Common myeloid progenitor, CD34-positive (primary cell): ENCODE measurements around the gene PIM3.

Source experiments
- CTCF ChIA-PET: fragments of 350-600 bp; sonication (Branson Sonifier 250); formaldehyde crosslinking; loops from one replicate; lab custom pipeline; 2021; ENCODE audit warnings: antibody characterized with exemption; lab: Charles Lee
- POLR2A ChIA-PET: fragments of 350-600 bp; sonication (Branson Sonifier 250); formaldehyde crosslinking; loops from one replicate; lab custom pipeline; 2021; ENCODE audit warnings: antibody characterized with exemption; lab: Charles Lee
- DNase-seq, 3 donors: peaks; one replicate each; pipeline versions ENCODE4 v3.0.0 to v3.0.0-alpha.2; 2013
- H3K27ac ChIP-seq, 2 experiments: 1 replicate in 1 of 2; 2 replicates in 1 of 2; pipeline ENCODE4 v1.7.0; 2013; ENCODE audit warnings: inconsistent platforms in 2 of 2, low read length in 2 of 2, mild to moderate bottlenecking in 2 of 2, low read depth in 1 of 2, moderate library complexity in 1 of 2; ENCODE audit not compliant: severe bottlenecking in 2 of 2, insufficient read depth in 1 of 2, poor library complexity in 1 of 2
- H3K27me3 ChIP-seq, 5 experiments: replicated peaks in 2 of 5; 1 replicate in 3 of 5; 2 replicates in 2 of 5; pipeline versions ENCODE4 v1.6.1 to v1.7.0; 2013; ENCODE audit warnings: low read length in 4 of 5, mild to moderate bottlenecking in 2 of 5, moderate library complexity in 2 of 5, inconsistent platforms in 1 of 5; ENCODE audit not compliant: insufficient read depth in 5 of 5, control insufficient read depth in 4 of 5
- H3K36me3 ChIP-seq, 4 experiments: 1 replicate in 2 of 4; 2 replicates in 2 of 4; pipeline versions ENCODE4 v1.6.1 to v1.7.0; 2013; ENCODE audit warnings: low read length in 3 of 4, control low read depth in 1 of 4, mild to moderate bottlenecking in 1 of 4; ENCODE audit not compliant: control insufficient read depth in 4 of 4, insufficient read depth in 4 of 4
- H3K4me1 ChIP-seq, 4 experiments: 1 replicate in 3 of 4; 2 replicates in 1 of 4; pipeline versions ENCODE4 v1.6.1 to v1.7.1; 2013; ENCODE audit warnings: low read length in 3 of 4, mild to moderate bottlenecking in 3 of 4, control low read depth in 1 of 4, inconsistent platforms in 1 of 4, moderate library complexity in 1 of 4; ENCODE audit not compliant: control insufficient read depth in 4 of 4, insufficient read depth in 4 of 4; ENCODE audit errors: control extremely low read depth in 1 of 4
- H3K4me3 ChIP-seq, 7 experiments: 1 replicate in 4 of 7; 2 replicates in 3 of 7; pipeline versions ENCODE4 v1.5.1 to v1.7.0; 2013; ENCODE audit warnings: mild to moderate bottlenecking in 7 of 7, low read length in 6 of 7, moderate library complexity in 6 of 7, inconsistent platforms in 2 of 7, low read depth in 2 of 7, control low read depth in 1 of 7; ENCODE audit not compliant: insufficient read depth in 4 of 7, control insufficient read depth in 1 of 7; ENCODE audit errors: extremely low read depth in 1 of 7
- H3K9me3 ChIP-seq, 5 experiments: 1 replicate in 4 of 5; 2 replicates in 1 of 5; pipeline versions ENCODE4 v1.6.1 to v1.7.1; 2013; ENCODE audit warnings: low read length in 4 of 5, mild to moderate bottlenecking in 2 of 5, inconsistent platforms in 1 of 5, low read depth in 1 of 5, moderate library complexity in 1 of 5; ENCODE audit not compliant: control insufficient read depth in 4 of 5, insufficient read depth in 2 of 5; ENCODE audit errors: control extremely low read depth in 1 of 5
- WGBS: methylation state at CpG from one replicate; pipeline ENCODE4 v1.1.5; 2013; ENCODE audit not compliant: insufficient coverage; 5-methylcytosine and 5-hydroxymethylcytosine counted together

The PIM3 gene

DNA sequence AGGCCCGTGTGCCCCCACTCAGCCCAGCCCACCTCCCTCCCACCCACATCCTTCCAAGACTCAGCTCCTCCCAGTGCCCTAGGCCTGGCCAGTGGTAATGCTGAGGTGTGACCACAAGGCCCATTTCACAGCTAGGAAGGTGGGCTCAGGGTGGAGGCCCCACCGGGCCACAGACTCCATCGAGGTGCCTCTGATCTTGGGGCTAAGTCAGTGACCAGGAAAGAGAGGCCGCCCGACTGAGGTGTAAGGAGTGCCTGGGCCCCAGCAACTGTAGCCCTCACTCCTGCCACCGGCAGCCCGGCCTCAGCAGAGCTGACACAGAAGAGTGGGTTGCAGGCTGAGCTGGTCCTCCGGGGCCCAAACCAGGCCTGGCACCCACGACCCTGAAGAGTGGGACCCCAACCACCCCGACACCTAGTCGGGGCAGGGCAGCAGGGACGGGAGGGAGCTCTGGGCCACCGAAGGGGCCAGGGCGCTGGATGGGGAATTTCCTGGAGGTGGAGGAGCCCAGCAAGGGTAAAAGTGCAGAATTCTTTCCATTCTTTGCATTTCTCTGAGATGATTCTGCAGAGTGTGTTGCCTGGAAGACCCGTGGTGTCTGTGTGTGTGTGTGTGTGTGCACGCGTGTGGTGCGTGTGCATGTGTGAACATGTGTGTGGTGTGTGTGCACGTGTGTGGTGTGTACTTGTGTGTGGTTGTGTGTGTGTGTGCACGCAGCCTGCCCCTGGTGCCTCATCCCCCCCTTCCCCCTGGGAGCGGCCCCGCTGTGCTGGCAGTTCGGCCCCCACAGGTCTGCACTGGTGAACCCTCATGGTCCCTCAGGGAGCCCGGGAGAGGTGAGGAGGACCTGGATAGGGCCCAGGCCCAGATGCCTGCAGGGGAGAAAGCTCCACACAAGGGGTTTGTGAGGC, 8.3 kb upstream of the PIM3 start:
- POLR2A ChIA-PET = interaction anchor here (1.4 kb wide), 1 partner anchor 8 kb away, joined by 3 read pairs; no protein-coding TSS in a partner anchor
- Histone ChIP-seq H3K4me3 (no peak overlapping the region), H3K36me3 (no peaks in the 10 kb centered on the region), H3K27me3 (no peaks in the 10 kb centered on the region), H3K9me3 (no peaks in the 10 kb centered on the region), H3K4me1 (peaks cover 0 to 47% (median 19%) of the 10 kb centered on the region in 4 experiments), H3K27ac (no peak overlapping the region)
- CTCF ChIA-PET = interaction anchor here (0.9 to 1.8 kb wide), 2 partner anchors 16 to 22 kb away, joined by 4 to 6 read pairs; no protein-coding TSS in a partner anchor
- WGBS = 88% methylated on average over 15 of the region's 24 CpGs
- no peak for DNase-seq

GRCh38 chr22:49953027-49953679, 7.4 kb upstream of the PIM3 start:
- CTCF ChIA-PET = interaction anchor here (0.9 to 1.8 kb wide), 2 partner anchors 17 to 23 kb away, joined by 4 to 6 read pairs; no protein-coding TSS in a partner anchor
- no peak overlapping the region for H3K27ac ChIP-seq
- H3K27me3 ChIP-seq = no peaks in the 10 kb centered on the region
- DNase-seq = no peak
- H3K4me1 ChIP-seq = peaks cover 0 to 47% (median 19%) of the 10 kb centered on the region in 4 experiments
- POLR2A ChIA-PET = no interaction called here
- WGBS = 91% methylated on average over 15 of the region's 20 CpGs
- H3K9me3 ChIP-seq = no peaks in the 10 kb centered on the region
- H3K4me3 ChIP-seq = no peak overlapping the region
- no peaks in the 10 kb centered on the region for H3K36me3 ChIP-seq

GRCh38 chr22:49953680-49954344, 6.8 kb upstream of the PIM3 start:
- no peaks in the 10 kb centered on the region for H3K9me3 ChIP-seq
- H3K27me3 ChIP-seq = no peaks in the 10 kb centered on the region
- no peak overlapping the region for H3K4me3 ChIP-seq
- no peak for DNase-seq
- H3K27ac ChIP-seq = no peak overlapping the region
- 90% methylated on average over 18 of the region's 18 CpGs for WGBS
- ChIA-PET POLR2A (interaction anchor here (1.5 kb wide), 1 partner anchor 18 kb away, joined by 4 read pairs; no protein-coding TSS in a partner anchor), CTCF (interaction anchor here (1.4 kb wide), 1 partner anchor 15 kb away, joined by 5 read pairs; no protein-coding TSS in a partner anchor)
- H3K36me3 ChIP-seq = no peaks in the 10 kb centered on the region
- H3K4me1 ChIP-seq = peaks cover 0 to 47% (median 19%) of the 10 kb centered on the region in 4 experiments

DNA sequence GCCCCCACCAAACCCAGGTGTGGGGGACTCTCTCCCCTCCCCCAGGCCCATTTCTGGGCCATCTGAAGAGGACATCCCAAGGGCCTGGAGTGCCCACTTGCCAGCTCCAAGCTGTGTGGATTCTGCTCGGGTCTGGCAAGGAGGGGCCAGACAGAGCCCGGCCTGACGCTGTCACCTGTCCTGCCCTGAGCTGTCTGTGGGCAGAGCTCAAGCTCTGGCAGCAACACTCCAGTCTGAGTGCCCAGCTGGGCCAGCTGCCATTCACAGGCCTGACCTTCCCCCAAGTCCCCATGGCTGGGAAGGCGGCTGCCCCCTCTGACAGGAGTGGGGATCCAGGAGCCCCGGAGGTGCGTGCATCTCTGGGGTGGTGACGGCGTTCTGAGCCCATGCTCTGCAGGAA, 6.2 kb upstream of the PIM3 start:
- POLR2A ChIA-PET = interaction anchor here (1.5 kb wide), 1 partner anchor 18 kb away, joined by 4 read pairs; no protein-coding TSS in a partner anchor

DNA sequence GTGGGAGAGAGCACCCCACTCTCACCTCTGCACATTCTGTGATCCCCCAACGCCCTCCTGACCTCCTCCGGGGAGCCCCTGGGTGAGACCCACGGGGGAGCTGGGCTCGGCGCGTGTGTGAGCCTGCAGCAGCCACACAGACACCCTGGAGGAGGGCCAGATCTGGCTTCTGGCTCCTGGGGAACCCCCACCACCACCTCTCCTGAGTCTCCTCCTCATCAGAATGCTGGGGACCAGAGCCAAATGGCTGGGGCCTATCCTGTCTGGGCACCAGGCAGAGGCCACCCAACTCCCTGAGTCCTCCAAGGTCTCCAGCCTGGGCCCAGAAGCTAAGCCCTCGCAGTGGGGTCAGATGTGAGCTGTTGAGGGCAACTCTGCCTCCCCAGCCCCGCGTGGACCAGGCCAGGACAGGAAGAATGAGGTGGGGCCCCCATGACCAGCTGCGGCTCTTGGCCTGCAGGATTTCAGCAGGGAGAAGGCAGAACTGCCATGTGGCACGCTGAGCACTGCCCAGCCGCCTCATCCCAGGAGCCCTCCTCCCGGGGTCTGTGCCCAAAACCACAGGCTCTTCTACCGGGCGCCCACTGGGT, 5.5 kb upstream of the PIM3 start:
- H3K4me1 ChIP-seq = peaks cover 0 to 59% (median 28%) of the 10 kb centered on the region in 4 experiments
- H3K27me3 ChIP-seq = no peaks in the 10 kb centered on the region
- no peak for DNase-seq
- WGBS = 92% methylated on average over 9 of the region's 15 CpGs
- ChIA-PET POLR2A (interaction anchor here (1.5 kb wide), 1 partner anchor 19 kb away, joined by 4 read pairs; no protein-coding TSS in a partner anchor), CTCF (interaction anchor here (1.4 kb wide), 1 partner anchor 16 kb away, joined by 5 read pairs; no protein-coding TSS in a partner anchor)
- H3K36me3 ChIP-seq = no peaks in the 10 kb centered on the region
- H3K4me3 ChIP-seq = no peak overlapping the region
- no peak overlapping the region for H3K27ac ChIP-seq
- no peaks in the 10 kb centered on the region for H3K9me3 ChIP-seq

More for the DNA sequence above, 6.2 kb upstream of the PIM3 start:
- CTCF ChIA-PET = interaction anchor here (1.4 kb wide), 1 partner anchor 15 kb away, joined by 5 read pairs; no protein-coding TSS in a partner anchor
- H3K4me3 ChIP-seq = no peak overlapping the region
- WGBS = 89% methylated on average over 6 of the region's 8 CpGs
- H3K9me3 ChIP-seq = no peaks in the 10 kb centered on the region
- H3K27me3 ChIP-seq = no peaks in the 10 kb centered on the region
- no peak overlapping the region for H3K27ac ChIP-seq
- DNase-seq = no peak
- H3K4me1 ChIP-seq = peaks cover 0 to 52% (median 21%) of the 10 kb centered on the region in 4 experiments
- H3K36me3 ChIP-seq = no peaks in the 10 kb centered on the region
